Loucy (cell line): Measurements from ENCODE around the gene MYO10.

Source experiments
- EZH2phosphoT487 ChIP-seq: fragments of 200-600 bp; IDR thresholded peaks from 2 replicates; pipeline ENCODE4 v1.6.1; 2018; ENCODE audit warnings: antibody characterized with exemption, mild to moderate bottlenecking, moderate library complexity, borderline replicate concordance
- TF ChIP-seq, protein P1 (sequence below): fragments of 200-600 bp; sonication (generic); conservative IDR thresholded peaks from 2 replicates; pipeline ENCODE4 v1.5.1; 2014; ENCODE audit warnings: mild to moderate bottlenecking, antibody characterized with exemption, low read length

DNA sequence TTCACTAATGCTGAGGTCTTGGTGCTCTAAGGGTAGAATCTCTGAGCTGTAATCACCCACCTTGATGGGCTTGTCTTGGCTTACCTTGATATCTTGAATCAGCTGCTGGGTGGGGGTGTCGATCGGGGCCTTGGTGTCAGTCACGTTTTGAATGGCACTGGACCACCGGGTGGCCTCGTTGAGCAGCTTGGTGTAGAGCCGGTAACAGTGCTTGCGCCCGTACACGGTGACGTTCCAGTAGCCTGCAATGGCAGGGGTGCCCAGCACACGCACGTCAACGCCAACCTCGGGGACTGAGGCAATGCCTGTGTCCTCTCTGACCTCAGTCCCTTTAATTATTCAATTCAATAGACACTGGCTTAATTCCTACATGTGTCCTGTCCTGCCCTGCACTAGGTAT, 256.2 kb downstream of the MYO10 start:
- TF ChIP-seq, protein P1, sequence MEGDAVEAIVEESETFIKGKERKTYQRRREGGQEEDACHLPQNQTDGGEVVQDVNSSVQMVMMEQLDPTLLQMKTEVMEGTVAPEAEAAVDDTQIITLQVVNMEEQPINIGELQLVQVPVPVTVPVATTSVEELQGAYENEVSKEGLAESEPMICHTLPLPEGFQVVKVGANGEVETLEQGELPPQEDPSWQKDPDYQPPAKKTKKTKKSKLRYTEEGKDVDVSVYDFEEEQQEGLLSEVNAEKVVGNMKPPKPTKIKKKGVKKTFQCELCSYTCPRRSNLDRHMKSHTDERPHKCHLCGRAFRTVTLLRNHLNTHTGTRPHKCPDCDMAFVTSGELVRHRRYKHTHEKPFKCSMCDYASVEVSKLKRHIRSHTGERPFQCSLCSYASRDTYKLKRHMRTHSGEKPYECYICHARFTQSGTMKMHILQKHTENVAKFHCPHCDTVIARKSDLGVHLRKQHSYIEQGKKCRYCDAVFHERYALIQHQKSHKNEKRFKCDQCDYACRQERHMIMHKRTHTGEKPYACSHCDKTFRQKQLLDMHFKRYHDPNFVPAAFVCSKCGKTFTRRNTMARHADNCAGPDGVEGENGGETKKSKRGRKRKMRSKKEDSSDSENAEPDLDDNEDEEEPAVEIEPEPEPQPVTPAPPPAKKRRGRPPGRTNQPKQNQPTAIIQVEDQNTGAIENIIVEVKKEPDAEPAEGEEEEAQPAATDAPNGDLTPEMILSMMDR, result peak; percentile 31
- TF ChIP-seq EZH2phosphoT487, result no peak
